Neural progenitor cell (in vitro differentiated cells): ENCODE measurements around the gene TOP2B.

Experiments
- EZH2 ChIP-seq: fragments of 200-600 bp; sonication (generic); IDR thresholded peaks from 2 replicates; pipeline ENCODE4 v1.6.1; 2017; ENCODE audit warnings: antibody characterized with exemption, mild to moderate bottlenecking, moderate library complexity
- TF ChIP-seq, protein P1 (sequence below): fragments of 200-600 bp; sonication (generic); IDR thresholded peaks from 2 replicates; pipeline ENCODE4 v1.5.1; 2017; ENCODE audit warnings: antibody characterized with exemption, mild to moderate bottlenecking

DNA sequence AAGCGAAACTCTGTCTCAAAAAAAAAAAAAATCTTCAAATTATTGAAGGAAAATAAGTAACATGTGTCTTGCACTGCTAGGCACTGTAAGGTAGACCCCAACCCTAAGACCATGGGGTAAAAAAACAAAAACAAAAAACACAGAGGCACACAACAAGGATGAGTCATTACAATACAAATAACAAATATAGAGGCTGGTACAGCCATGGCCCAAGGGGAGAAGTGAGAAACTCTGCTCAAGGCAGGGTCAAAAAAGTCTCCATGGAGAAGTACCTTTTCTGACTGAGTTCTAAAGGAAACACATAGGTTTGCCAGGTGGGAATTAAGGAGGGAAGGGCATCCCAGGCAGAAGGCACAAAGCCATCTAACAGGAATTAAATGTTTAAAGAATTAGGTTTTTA, 54.5 kb downstream of the TOP2B start:
- TF ChIP-seq EZH2: no peak
- TF ChIP-seq, protein P1, sequence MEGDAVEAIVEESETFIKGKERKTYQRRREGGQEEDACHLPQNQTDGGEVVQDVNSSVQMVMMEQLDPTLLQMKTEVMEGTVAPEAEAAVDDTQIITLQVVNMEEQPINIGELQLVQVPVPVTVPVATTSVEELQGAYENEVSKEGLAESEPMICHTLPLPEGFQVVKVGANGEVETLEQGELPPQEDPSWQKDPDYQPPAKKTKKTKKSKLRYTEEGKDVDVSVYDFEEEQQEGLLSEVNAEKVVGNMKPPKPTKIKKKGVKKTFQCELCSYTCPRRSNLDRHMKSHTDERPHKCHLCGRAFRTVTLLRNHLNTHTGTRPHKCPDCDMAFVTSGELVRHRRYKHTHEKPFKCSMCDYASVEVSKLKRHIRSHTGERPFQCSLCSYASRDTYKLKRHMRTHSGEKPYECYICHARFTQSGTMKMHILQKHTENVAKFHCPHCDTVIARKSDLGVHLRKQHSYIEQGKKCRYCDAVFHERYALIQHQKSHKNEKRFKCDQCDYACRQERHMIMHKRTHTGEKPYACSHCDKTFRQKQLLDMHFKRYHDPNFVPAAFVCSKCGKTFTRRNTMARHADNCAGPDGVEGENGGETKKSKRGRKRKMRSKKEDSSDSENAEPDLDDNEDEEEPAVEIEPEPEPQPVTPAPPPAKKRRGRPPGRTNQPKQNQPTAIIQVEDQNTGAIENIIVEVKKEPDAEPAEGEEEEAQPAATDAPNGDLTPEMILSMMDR: no peak
